ENCODE measurements around the gene SPP1.

DNA sequence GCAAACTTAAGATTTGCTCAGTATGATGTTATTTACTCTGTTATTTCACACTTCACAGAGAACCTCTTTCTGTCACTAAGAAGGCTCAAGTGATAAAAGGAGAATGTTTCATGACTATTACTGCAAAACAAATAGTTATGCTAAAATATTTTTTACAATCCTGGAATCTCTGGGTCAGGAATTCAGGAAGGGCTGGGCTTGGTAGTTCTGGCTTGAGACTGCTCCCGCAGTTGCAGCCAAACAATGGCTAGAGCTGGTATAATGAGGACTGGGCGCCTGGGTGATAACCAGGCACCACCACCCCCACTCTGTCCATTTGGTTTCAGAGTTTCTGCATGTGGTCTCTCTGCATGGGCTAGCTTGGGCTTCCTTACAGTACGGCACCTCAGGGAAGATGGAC is 28.7 kb upstream of the SPP1 start:
- no peak for TF ChIP-seq CTCF (conservative IDR thresholded peaks at IDR 0.05 in 1 of 2, IDR thresholded peaks at IDR 0.05 in 1 of 2; ENCODE audit: extremely low read depth in 1 of 2, insufficient read depth in 1 of 2, low read depth in 1 of 2, low read length in 2 of 2)
- no peak for TF ChIP-seq EZH2 (IDR thresholded peaks at IDR 0.05; ENCODE audit: borderline replicate concordance, low read length)
